Right atrium auricular region (tissue), 2 donors: Measurements from ENCODE around the gene RSPO4. TPM values are rescaled to one million over a fixed set of nuclear protein-coding genes. Genes with fewer than 3 reads are reported as not detected.

Experiments
- DNase-seq: peaks from one replicate; pipeline ENCODE4 v3.0.0-alpha.2; 2019; ENCODE audit warnings: low spot score
- H3K27ac ChIP-seq, 2 donors: fragments of 200-600 bp; sonication (generic); 1 replicate in 1 of 2; 2 replicates in 1 of 2; pipeline ENCODE4 v1.5.1; 2016 to 2019
- H3K27me3 ChIP-seq, 2 donors: fragments of 200-600 bp; sonication (generic); one replicate each; pipeline versions ENCODE4 v1.5.1 to v1.6.0; 2017 to 2019
- H3K36me3 ChIP-seq: fragments of 200-600 bp; sonication (generic); one replicate; pipeline ENCODE4 v1.5.1; 2016
- H3K4me1 ChIP-seq, 2 donors: fragments of 200-600 bp; sonication (generic); one replicate each; pipeline versions ENCODE4 v1.5.1 to v1.6.0; 2017 to 2019
- H3K4me3 ChIP-seq, 2 donors: fragments of 200-600 bp; sonication (generic); 1 replicate in 1 of 2; 2 replicates in 1 of 2; pipeline ENCODE4 v1.5.1; 2017 to 2019; ENCODE audit warnings: mild to moderate bottlenecking in 1 of 2, moderate library complexity in 1 of 2
- H3K9me3 ChIP-seq, 2 donors: fragments of 200-600 bp; sonication (generic); one replicate each; pipeline ENCODE4 v1.5.1; 2019
- total RNA-seq, 2 donors: library from RNA; depleted of rRNA; stranded (reverse); fragments of >200 nt; gene quantifications; one replicate each; pipeline ENCODE4 v1.1.0, GENCODE V29; 2016
- TF ChIP-seq, protein P1 (sequence below), 2 donors: fragments of 200-600 bp; sonication (generic); IDR thresholded peaks; one replicate each; pipeline ENCODE4 v1.5.1; 2019; ENCODE audit warnings: antibody characterized with exemption in 2 of 2

Gene RSPO4
- under 1 TPM; 0.15 to 0.20 TPM for total RNA-seq

DNA sequence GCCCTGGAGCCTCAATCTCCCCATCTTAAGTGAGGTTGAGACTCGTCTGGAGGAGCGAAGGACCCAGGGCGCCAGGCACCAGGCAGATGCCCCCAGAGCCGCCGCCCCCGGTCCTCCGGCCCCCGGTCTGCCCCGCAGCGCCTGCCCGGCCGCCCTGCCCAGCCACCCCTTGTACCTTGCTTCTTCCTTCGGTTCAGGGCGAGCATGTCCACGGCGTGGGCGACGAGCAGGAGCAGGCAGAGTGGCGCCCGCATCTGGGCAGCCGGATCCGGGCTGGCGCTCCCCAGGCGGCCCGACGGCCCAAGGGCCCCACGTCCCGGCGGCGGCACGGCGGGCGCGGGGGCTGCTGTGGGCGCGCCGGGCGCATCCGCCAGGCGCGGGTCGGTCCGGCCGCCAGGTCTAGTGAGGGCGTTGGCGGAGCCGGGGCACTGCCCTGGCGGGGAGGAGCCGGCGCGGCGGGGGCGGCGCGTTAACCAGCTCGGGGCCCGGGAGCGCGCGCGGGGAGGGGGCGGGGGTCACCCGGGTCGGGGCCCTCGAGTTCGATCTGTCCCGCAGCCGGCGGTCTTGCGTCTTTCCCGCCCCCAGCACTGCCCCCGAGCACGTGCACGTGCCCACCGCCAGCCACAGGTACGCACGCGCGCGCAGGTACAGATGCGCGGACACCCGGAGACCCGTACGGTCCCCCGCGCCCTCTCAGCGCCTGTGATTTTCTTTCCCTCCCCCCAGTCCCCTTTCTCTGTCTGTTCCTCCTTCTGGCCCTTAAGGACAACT lies at the start of gene RSPO4:
Gene RSPO4 (minus strand): TSS at position 401 of the 771 bp plus-strand sequence. CDS start 147 bp downstream, at position 254.
- Histone ChIP-seq H3K27ac (no peak within 1 kb of the TSS), H3K4me1 (peaks cover 0 to 2% of the 10 kb centered on the region in 2 donors), H3K9me3 (no peaks in the 10 kb centered on the region), H3K36me3 (no peaks in the 10 kb centered on the region), H3K27me3 (peaks cover 6 to 10% of the 10 kb centered on the region in 2 donors), H3K4me3 (peak within 1 kb of the TSS in 1 of 2 donors; percentile 26)
- TF ChIP-seq, protein P1, sequence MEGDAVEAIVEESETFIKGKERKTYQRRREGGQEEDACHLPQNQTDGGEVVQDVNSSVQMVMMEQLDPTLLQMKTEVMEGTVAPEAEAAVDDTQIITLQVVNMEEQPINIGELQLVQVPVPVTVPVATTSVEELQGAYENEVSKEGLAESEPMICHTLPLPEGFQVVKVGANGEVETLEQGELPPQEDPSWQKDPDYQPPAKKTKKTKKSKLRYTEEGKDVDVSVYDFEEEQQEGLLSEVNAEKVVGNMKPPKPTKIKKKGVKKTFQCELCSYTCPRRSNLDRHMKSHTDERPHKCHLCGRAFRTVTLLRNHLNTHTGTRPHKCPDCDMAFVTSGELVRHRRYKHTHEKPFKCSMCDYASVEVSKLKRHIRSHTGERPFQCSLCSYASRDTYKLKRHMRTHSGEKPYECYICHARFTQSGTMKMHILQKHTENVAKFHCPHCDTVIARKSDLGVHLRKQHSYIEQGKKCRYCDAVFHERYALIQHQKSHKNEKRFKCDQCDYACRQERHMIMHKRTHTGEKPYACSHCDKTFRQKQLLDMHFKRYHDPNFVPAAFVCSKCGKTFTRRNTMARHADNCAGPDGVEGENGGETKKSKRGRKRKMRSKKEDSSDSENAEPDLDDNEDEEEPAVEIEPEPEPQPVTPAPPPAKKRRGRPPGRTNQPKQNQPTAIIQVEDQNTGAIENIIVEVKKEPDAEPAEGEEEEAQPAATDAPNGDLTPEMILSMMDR (IDR thresholded peaks at IDR 0.05) = no peak
- no peak for DNase-seq

DNA sequence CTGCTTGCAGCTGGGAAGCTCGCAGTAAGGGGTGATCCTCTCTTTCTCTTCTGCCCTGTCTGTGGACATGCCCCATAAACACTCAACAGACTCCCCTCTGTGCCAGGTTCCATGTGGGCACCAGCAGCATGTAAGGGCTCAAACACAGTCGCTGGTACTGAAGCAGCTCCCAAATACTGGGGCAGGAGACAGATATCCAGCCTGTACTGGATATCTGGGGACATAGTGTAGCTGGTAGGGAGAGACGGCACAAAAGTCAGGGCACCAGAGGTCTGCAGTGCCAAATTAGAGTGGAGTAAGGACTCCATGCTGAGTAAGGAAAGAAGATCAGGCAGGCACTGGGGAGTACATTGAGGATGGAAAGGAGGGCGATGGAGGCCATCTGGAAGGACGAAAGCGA lies 48.3 kb upstream of the RSPO4 start:
- no peak overlapping the region for H3K4me3 ChIP-seq
- no peaks in the 10 kb centered on the region for H3K4me1 ChIP-seq
- TF ChIP-seq, protein P1 (IDR thresholded peaks at IDR 0.05) = no peak
- no peaks in the 10 kb centered on the region for H3K9me3 ChIP-seq
- DNase-seq = no peak
- no peaks in the 10 kb centered on the region for H3K36me3 ChIP-seq
- H3K27ac ChIP-seq = no peak overlapping the region
- H3K27me3 ChIP-seq = no peaks in the 10 kb centered on the region

DNA sequence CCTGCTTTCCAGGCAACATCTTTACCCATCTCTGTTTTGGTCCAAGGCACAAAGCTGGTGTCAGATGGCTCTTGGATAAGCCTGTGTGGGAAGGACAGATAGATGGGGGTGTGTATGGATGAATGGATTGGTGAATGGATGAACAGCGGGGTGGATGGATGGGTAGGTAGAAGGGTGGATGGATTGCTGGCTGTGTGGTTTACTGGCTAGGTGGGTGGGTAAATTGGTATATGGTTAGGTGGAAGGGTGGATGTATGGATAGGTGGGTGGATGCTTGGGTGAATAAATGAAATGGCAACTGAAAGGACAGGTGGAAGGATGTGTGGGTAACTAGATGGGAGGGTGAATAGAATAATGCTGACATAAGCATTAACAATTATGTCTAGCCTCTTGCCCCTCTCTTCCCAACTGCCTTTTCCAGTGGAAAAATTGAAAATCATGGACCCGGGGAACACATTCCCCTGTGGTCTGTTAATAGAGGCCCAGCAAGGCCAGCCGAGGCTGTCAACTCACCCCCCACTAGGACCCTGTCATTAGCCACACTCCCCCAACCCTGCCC lies 43.8 kb upstream of the RSPO4 start:
- H3K27ac ChIP-seq = no peak overlapping the region
- DNase-seq = no peak
- no peak overlapping the region for H3K4me3 ChIP-seq
- no peaks in the 10 kb centered on the region for H3K4me1 ChIP-seq
- H3K27me3 ChIP-seq = no peaks in the 10 kb centered on the region
- H3K9me3 ChIP-seq = no peaks in the 10 kb centered on the region
- TF ChIP-seq, protein P1 (IDR thresholded peaks at IDR 0.05) = no peak
- no peaks in the 10 kb centered on the region for H3K36me3 ChIP-seq

DNA sequence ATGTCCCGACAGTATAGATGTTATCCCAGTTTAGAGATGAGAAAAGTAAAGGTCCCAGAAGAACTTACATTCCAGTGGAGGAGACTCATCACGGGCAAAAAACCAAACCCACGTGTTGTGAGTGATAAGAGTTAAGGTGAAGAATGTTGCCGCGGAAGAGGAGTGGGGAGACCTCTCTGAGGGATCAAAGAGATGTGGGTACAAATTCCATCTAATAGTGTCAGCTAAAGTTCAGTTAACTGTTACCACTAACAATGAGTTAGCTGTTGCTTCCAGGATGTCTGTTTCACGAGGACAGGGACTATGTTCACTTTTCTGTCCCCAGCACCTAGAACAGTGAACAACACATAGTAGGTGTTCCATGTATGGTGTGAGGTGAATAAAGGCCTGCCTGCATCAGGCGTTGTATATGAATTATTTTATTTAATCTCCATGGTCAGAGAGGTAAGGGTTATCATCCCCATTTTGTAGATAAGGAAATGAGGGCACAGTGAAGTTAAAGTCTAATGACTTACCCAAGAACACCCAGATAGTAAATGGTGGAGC lies 39.8 kb upstream of the RSPO4 start:
- no peak overlapping the region for H3K4me3 ChIP-seq
- no peak overlapping the region for H3K27ac ChIP-seq
- DNase-seq = no peak
- H3K9me3 ChIP-seq = no peaks in the 10 kb centered on the region
- TF ChIP-seq, protein P1 (IDR thresholded peaks at IDR 0.05) = no peak
- H3K27me3 ChIP-seq = no peaks in the 10 kb centered on the region
- H3K36me3 ChIP-seq = no peaks in the 10 kb centered on the region
- no peaks in the 10 kb centered on the region for H3K4me1 ChIP-seq

DNA sequence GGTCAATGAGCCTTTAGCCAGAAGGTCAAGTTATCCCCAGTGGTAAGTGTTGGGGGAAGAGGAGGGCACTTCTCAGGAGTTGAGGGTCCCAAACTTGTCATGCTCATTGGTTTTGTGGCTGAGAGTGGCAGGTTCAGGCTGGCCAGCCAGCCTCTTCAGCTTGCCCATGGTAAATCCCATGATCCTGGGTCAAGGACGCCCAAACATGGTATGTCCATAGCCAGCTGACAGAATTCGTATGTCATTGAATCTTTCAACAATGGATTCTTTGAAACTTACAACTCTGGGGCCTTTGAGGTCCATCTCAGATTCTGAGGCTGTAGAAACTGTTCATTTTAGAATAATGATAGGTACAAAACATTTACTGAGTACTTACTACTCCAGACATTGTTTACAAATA lies 36.1 kb upstream of the RSPO4 start:
- Histone ChIP-seq H3K4me3 (no peak overlapping the region), H3K27ac (no peak overlapping the region), H3K9me3 (no peaks in the 10 kb centered on the region), H3K27me3 (no peaks in the 10 kb centered on the region), H3K4me1 (no peaks in the 10 kb centered on the region), H3K36me3 (no peaks in the 10 kb centered on the region)
- TF ChIP-seq, protein P1 (IDR thresholded peaks at IDR 0.05) = no peak
- DNase-seq = no peak
